Liver (tissue), 10 donors: ENCODE data around the gene PTPRN. TPM values are rescaled to one million over a fixed set of nuclear protein-coding genes. Genes with fewer than 3 reads are reported as not detected.

Experiments
- DNase-seq: peaks from one replicate; pipeline ENCODE4 v3.0.0-alpha.2; 2017; ENCODE audit warnings: low spot score
- H3K27ac ChIP-seq, 2 donors: one replicate each; pipeline ENCODE4 v1.7.0; 2013; ENCODE audit warnings: inconsistent platforms in 2 of 2, low read length in 2 of 2, control low read depth in 1 of 2, low read depth in 1 of 2, mild to moderate bottlenecking in 1 of 2
- H3K27me3 ChIP-seq, 4 donors: one replicate each; pipeline versions ENCODE4 v1.6.1 to v1.7.0; 2013; ENCODE audit warnings: low read length in 3 of 4, inconsistent platforms in 1 of 4, mild to moderate bottlenecking in 1 of 4, moderate library complexity in 1 of 4; ENCODE audit not compliant: control insufficient read depth in 4 of 4, insufficient read depth in 4 of 4
- H3K36me3 ChIP-seq, 4 donors: one replicate each; pipeline versions ENCODE4 v1.6.1 to v1.7.0; 2013; ENCODE audit warnings: low read length in 3 of 4, mild to moderate bottlenecking in 3 of 4, low read depth in 1 of 4, moderate library complexity in 1 of 4; ENCODE audit not compliant: control insufficient read depth in 4 of 4, insufficient read depth in 3 of 4
- H3K4me1 ChIP-seq, 4 donors: one replicate each; pipeline versions ENCODE4 v1.6.1 to v1.7.0; 2013; ENCODE audit warnings: low read length in 3 of 4, mild to moderate bottlenecking in 3 of 4, moderate library complexity in 1 of 4; ENCODE audit not compliant: control insufficient read depth in 4 of 4, insufficient read depth in 4 of 4
- H3K4me3 ChIP-seq, 3 donors: one replicate each; pipeline versions ENCODE4 v1.6.1 to v1.7.0; 2013; ENCODE audit warnings: low read length in 3 of 3, control low read depth in 1 of 3, low read depth in 1 of 3, mild to moderate bottlenecking in 1 of 3
- H3K9ac ChIP-seq, 2 donors: one replicate each; pipeline ENCODE4 v1.7.0; 2013; ENCODE audit warnings: low read length in 2 of 2, mild to moderate bottlenecking in 2 of 2, moderate library complexity in 2 of 2, control low read depth in 1 of 2, low read depth in 1 of 2
- H3K9me3 ChIP-seq, 4 donors: one replicate each; pipeline versions ENCODE4 v1.6.1 to v1.7.0; 2013; ENCODE audit warnings: low read length in 3 of 4; ENCODE audit not compliant: control insufficient read depth in 4 of 4
- FOXA1 ChIP-seq: IDR thresholded peaks from 2 replicates; pipeline ENCODE4 v1.6.1; 2016; ENCODE audit warnings: antibody characterized with exemption
- GABPA ChIP-seq, 2 donors: IDR thresholded peaks in 1 of 2; conservative IDR thresholded peaks in 1 of 2; 2 replicates each; pipeline ENCODE4 v1.6.1; 2016; ENCODE audit warnings: antibody characterized with exemption in 2 of 2, mild to moderate bottlenecking in 1 of 2, moderate library complexity in 1 of 2
- HNF4A ChIP-seq, 2 donors: conservative IDR thresholded peaks; 2 replicates each; pipeline ENCODE4 v1.6.1; 2016; ENCODE audit warnings: antibody characterized with exemption in 2 of 2, mild to moderate bottlenecking in 2 of 2
- HNF4G ChIP-seq: IDR thresholded peaks from 2 replicates; pipeline ENCODE4 v1.6.1; 2016; ENCODE audit warnings: antibody characterized with exemption
- JUND ChIP-seq, 2 donors: IDR thresholded peaks; 2 replicates each; pipeline ENCODE4 v1.6.1; 2016; ENCODE audit warnings: antibody characterized with exemption in 2 of 2
- NR2F2 ChIP-seq: IDR thresholded peaks from 2 replicates; pipeline ENCODE4 v1.6.1; 2016; ENCODE audit warnings: antibody characterized with exemption
- RAD21 ChIP-seq, 2 donors: IDR thresholded peaks; 2 replicates each; pipeline ENCODE4 v1.6.1; 2016; ENCODE audit warnings: antibody characterized with exemption in 2 of 2, mild to moderate bottlenecking in 2 of 2
- RXRA ChIP-seq, 2 donors: IDR thresholded peaks; 2 replicates each; pipeline ENCODE4 v1.6.1; 2017 to 2018; ENCODE audit warnings: antibody characterized with exemption in 2 of 2, mild to moderate bottlenecking in 1 of 2
- SP1 ChIP-seq: IDR thresholded peaks from 2 replicates; pipeline ENCODE4 v1.6.1; 2018; ENCODE audit warnings: antibody characterized with exemption, mild to moderate bottlenecking
- YY1 ChIP-seq: IDR thresholded peaks from 2 replicates; pipeline ENCODE4 v1.6.1; 2016; ENCODE audit warnings: antibody characterized with exemption, mild to moderate bottlenecking
- WGBS: extraction: QIAGEN DNeasy Blood & Tissue Kit; methylation state at CpG from one replicate; pipeline ENCODE4 v1.1.7; 2013; 5-methylcytosine and 5-hydroxymethylcytosine counted together
- polyA plus RNA-seq, 2 donors: library from polyadenylated mRNA; stranded (reverse) in 1 of 2; unstranded in 1 of 2; fragments of 200-250 nt in 1 of 2; fragments of >200 nt in 1 of 2; fragmentation: Nextera tagmentation in 1 of 2; extraction: Ambion mirVana in 1 of 2; gene quantifications; one replicate each; pipeline versions ENCODE4 v1.2.1 to v1.2.3, GENCODE V29; 2013 to 2015
- small RNA-seq: library from RNA; depleted of rRNA; stranded (forward); fragments of <200 nt; gene quantifications from one replicate; pipeline ENCODE3, GENCODE V24; 2014
- total RNA-seq, 2 donors: library from RNA; depleted of rRNA; stranded (reverse); fragments of >200 nt; gene quantifications; one replicate each; pipeline ENCODE4 v1.2.3, GENCODE V29; 2014
- TF ChIP-seq, protein P1 (sequence below): IDR thresholded peaks from 2 replicates; pipeline ENCODE4 v1.6.1; 2016; ENCODE audit warnings: antibody characterized with exemption
- TF ChIP-seq, protein P2 (sequence below): fragments of 150-350 bp; IDR thresholded peaks from 2 replicates; pipeline ENCODE4 v1.5.1; 2017; ENCODE audit warnings: improper control_type of control experiment, low read depth, low read length; ENCODE audit not compliant: missing input control
- TF ChIP-seq, protein P3 (sequence below): IDR thresholded peaks from 2 replicates; pipeline ENCODE4 v1.6.1; 2016; ENCODE audit warnings: antibody characterized with exemption
- TF ChIP-seq, protein P4 (sequence below): IDR thresholded peaks from 2 replicates; pipeline ENCODE4 v1.6.1; 2016; ENCODE audit warnings: antibody characterized with exemption
- donor health status: healthy.
- donor health status: healthy.
- donor health status: healthy.
- donor health status: healthy.
- donor health status: healthy.

PTPRN gene
- total and polyA plus RNA-seq, 4 donors, result 2.2 TPM; not detected in 3

DNA sequence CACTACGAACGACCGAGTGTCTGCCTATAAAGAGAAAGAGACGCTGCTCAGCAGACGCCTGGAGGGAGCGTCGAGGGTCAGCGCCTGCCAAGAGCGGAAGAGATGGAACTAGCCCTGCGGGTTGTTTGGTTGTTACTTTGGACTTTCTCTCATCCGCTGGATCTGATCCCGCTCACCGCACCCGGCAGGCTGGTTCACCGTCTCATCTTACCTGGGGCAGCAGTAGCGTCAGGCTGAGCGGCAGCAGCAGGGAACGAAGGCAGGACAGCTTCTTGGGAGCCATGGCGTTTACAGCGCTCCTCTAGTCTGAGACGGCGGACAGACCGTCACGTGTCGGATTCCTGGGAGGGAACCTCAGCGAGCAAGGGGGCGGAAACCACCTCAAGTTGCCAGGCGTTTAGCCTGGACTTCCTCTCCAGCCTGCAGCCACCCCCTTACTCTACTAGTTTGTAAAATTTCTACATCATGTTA, 65.9 kb downstream of the PTPRN start:
- Histone ChIP-seq H3K4me1 (peaks cover 7 to 43% (median 34%) of the 10 kb centered on the region in 4 donors), H3K9ac (peak overlapping the region in 1 of 2 donors; percentile 68), H3K27me3 (no peaks in the 10 kb centered on the region), H3K27ac (peak overlapping the region; percentile 61 to 67), H3K9me3 (no peaks in the 10 kb centered on the region), H3K4me3 (peak overlapping the region in 2 of 3 donors; percentile 10 to 28), H3K36me3 (peaks cover 0 to 10% (median 4%) of the 10 kb centered on the region in 4 donors)
- no peak for DNase-seq
- TF ChIP-seq HNF4G (peak; percentile 20), NR2F2 (no peak), HNF4A (conservative IDR thresholded peaks at IDR 0.05) (peak; percentile 72 to 80), JUND (IDR thresholded peaks at IDR 0.05) (no peak), RAD21 (IDR thresholded peaks at IDR 0.05) (peak in 1 of 2 donors; percentile 24), GABPA (IDR thresholded peaks at IDR 0.05 in 1 of 2, conservative IDR thresholded peaks at IDR 0.05 in 1 of 2) (peak in 1 of 2 donors; percentile 14), YY1 (peak; percentile 39), SP1 (peak; percentile 71), FOXA1 (no peak), RXRA (IDR thresholded peaks at IDR 0.05) (peak in 1 of 2 donors; percentile 15)
- TF ChIP-seq, protein P1, sequence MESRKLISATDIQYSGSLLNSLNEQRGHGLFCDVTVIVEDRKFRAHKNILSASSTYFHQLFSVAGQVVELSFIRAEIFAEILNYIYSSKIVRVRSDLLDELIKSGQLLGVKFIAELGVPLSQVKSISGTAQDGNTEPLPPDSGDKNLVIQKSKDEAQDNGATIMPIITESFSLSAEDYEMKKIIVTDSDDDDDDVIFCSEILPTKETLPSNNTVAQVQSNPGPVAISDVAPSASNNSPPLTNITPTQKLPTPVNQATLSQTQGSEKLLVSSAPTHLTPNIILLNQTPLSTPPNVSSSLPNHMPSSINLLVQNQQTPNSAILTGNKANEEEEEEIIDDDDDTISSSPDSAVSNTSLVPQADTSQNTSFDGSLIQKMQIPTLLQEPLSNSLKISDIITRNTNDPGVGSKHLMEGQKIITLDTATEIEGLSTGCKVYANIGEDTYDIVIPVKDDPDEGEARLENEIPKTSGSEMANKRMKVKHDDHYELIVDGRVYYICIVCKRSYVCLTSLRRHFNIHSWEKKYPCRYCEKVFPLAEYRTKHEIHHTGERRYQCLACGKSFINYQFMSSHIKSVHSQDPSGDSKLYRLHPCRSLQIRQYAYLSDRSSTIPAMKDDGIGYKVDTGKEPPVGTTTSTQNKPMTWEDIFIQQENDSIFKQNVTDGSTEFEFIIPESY, result no peak
- TF ChIP-seq, protein P2, sequence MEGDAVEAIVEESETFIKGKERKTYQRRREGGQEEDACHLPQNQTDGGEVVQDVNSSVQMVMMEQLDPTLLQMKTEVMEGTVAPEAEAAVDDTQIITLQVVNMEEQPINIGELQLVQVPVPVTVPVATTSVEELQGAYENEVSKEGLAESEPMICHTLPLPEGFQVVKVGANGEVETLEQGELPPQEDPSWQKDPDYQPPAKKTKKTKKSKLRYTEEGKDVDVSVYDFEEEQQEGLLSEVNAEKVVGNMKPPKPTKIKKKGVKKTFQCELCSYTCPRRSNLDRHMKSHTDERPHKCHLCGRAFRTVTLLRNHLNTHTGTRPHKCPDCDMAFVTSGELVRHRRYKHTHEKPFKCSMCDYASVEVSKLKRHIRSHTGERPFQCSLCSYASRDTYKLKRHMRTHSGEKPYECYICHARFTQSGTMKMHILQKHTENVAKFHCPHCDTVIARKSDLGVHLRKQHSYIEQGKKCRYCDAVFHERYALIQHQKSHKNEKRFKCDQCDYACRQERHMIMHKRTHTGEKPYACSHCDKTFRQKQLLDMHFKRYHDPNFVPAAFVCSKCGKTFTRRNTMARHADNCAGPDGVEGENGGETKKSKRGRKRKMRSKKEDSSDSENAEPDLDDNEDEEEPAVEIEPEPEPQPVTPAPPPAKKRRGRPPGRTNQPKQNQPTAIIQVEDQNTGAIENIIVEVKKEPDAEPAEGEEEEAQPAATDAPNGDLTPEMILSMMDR, result no peak
- TF ChIP-seq, protein P3, sequence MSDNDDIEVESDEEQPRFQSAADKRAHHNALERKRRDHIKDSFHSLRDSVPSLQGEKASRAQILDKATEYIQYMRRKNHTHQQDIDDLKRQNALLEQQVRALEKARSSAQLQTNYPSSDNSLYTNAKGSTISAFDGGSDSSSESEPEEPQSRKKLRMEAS, result no peak
- TF ChIP-seq, protein P4, sequence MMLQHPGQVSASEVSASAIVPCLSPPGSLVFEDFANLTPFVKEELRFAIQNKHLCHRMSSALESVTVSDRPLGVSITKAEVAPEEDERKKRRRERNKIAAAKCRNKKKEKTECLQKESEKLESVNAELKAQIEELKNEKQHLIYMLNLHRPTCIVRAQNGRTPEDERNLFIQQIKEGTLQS, result no peak
- WGBS, result 20% methylated on average over 28 of the region's 28 CpGs

Small RNA genes lying within 50 kb of the gene (small RNA-seq; reads per million reads assigned to genes)
- gene AC053503.3 (not detected), gene MIR153-1 (0.15 reads per million)

Other genes starting within 250 kb of the PTPRN start
- gene IHH, start 248.5 kb downstream of the PTPRN start, total RNA-seq, result 1 to 10 TPM in 1 of 2 donors, under 1 TPM in 1; 0.75 to 2.4 TPM
- under 1 TPM; 0.51 to 0.82 TPM for gene IHH, start 248.5 kb downstream of the PTPRN start, polyA plus RNA-seq
- 10 to 100 TPM; 11.8 to 13.5 TPM for gene NHEJ1, start 148.6 kb downstream of the PTPRN start, total RNA-seq
- 1 to 10 TPM; 6.1 to 8.0 TPM for gene NHEJ1, start 148.6 kb downstream of the PTPRN start, polyA plus RNA-seq
- 1 to 10 TPM in 1 of 2 donors, under 1 TPM in 1; 0.23 to 2.4 TPM for gene SLC23A3, start 139.4 kb downstream of the PTPRN start, total RNA-seq
- under 1 TPM; 0.38 to 0.94 TPM for gene SLC23A3, start 139.4 kb downstream of the PTPRN start, polyA plus RNA-seq
- 10 to 100 TPM; 16.5 to 39.8 TPM for gene CNPPD1, start 132.5 kb downstream of the PTPRN start, total RNA-seq
- 10 to 100 TPM; 16.7 to 26.5 TPM for gene CNPPD1, start 132.5 kb downstream of the PTPRN start, polyA plus RNA-seq
- 10 to 100 TPM; 34.1 to 41.2 TPM for gene RETREG2, start 131.1 kb downstream of the PTPRN start, total RNA-seq
- 10 to 100 TPM; 21.7 to 42.8 TPM for gene RETREG2, start 131.1 kb downstream of the PTPRN start, polyA plus RNA-seq
- gene ZFAND2B, start 102.6 kb downstream of the PTPRN start, total RNA-seq, result 10 to 100 TPM; 19.6 to 29.8 TPM
- gene ZFAND2B, start 102.6 kb downstream of the PTPRN start, polyA plus RNA-seq, result 10 to 100 TPM; 21.9 to 53.8 TPM
- 10 to 100 TPM; 27.5 to 96.1 TPM for gene ABCB6, start 90.4 kb downstream of the PTPRN start, total RNA-seq
- 10 to 100 TPM; 19.0 to 68.1 TPM for gene ABCB6, start 90.4 kb downstream of the PTPRN start, polyA plus RNA-seq
- 10 to 100 TPM; 44.7 to 68.1 TPM for gene ATG9A, start 79.8 kb downstream of the PTPRN start, total RNA-seq
- 10 to 100 TPM; 24.3 to 31.1 TPM for gene ATG9A, start 79.8 kb downstream of the PTPRN start, polyA plus RNA-seq
- gene ANKZF1, start 79.6 kb downstream of the PTPRN start, total RNA-seq, result 10 to 100 TPM; 15.5 to 30.6 TPM
- gene ANKZF1, start 79.6 kb downstream of the PTPRN start, polyA plus RNA-seq, result 10 to 100 TPM in 1 of 2 donors, 1 to 10 TPM in 1; 9.0 to 25.5 TPM
- gene GLB1L, start 64.0 kb downstream of the PTPRN start, total RNA-seq, result 1 to 10 TPM; 2.8 to 5.2 TPM
- gene GLB1L, start 64.0 kb downstream of the PTPRN start, polyA plus RNA-seq, result 1 to 10 TPM; 2.3 TPM
- 10 to 100 TPM; 14.8 to 44.3 TPM for gene STK16, start 63.9 kb downstream of the PTPRN start, total RNA-seq
- 10 to 100 TPM in 1 of 2 donors, 1 to 10 TPM in 1; 5.8 to 32.5 TPM for gene STK16, start 63.9 kb downstream of the PTPRN start, polyA plus RNA-seq
- under 1 TPM in 1 of 2 donors, not detected in 1; 0.08 TPM for gene TUBA4B, start 56.2 kb downstream of the PTPRN start, total RNA-seq
- gene TUBA4B, start 56.2 kb downstream of the PTPRN start, polyA plus RNA-seq, result under 1 TPM; 0.19 to 0.20 TPM
- gene TUBA4A, start 55.5 kb downstream of the PTPRN start, total RNA-seq, result 10 to 100 TPM; 16.2 to 25.5 TPM
- 10 to 100 TPM; 37.6 to 63.1 TPM for gene TUBA4A, start 55.5 kb downstream of the PTPRN start, polyA plus RNA-seq
- gene DNAJB2, start 30.0 kb downstream of the PTPRN start, total RNA-seq, result 10 to 100 TPM; 22.0 to 71.8 TPM
- 10 to 100 TPM in 1 of 2 donors, 1 to 10 TPM in 1; 7.4 to 32.0 TPM for gene DNAJB2, start 30.0 kb downstream of the PTPRN start, polyA plus RNA-seq
- not detected for gene RESP18, start 23.3 kb upstream of the PTPRN start, total RNA-seq
- gene RESP18, start 23.3 kb upstream of the PTPRN start, polyA plus RNA-seq, result not detected
- gene DNPEP, start 78.5 kb upstream of the PTPRN start, total RNA-seq, result 10 to 100 TPM; 25.8 to 58.4 TPM
- 10 to 100 TPM; 41.0 to 50.5 TPM for gene DNPEP, start 78.5 kb upstream of the PTPRN start, polyA plus RNA-seq
- gene DES, start 109.0 kb upstream of the PTPRN start, total RNA-seq, result 10 to 100 TPM in 1 of 2 donors, under 1 TPM in 1; 0.23 to 50.0 TPM
- gene DES, start 109.0 kb upstream of the PTPRN start, polyA plus RNA-seq, result 1 to 10 TPM in 1 of 2 donors, under 1 TPM in 1; 0.15 to 6.2 TPM
- gene SPEG, start 125.4 kb upstream of the PTPRN start, total RNA-seq, result under 1 TPM; 0.51 to 0.75 TPM
- under 1 TPM; 0.57 to 0.96 TPM for gene SPEG, start 125.4 kb upstream of the PTPRN start, polyA plus RNA-seq
- gene GMPPA, start 189.5 kb upstream of the PTPRN start, total RNA-seq, result 10 to 100 TPM; 20.2 to 59.4 TPM
- gene GMPPA, start 189.5 kb upstream of the PTPRN start, polyA plus RNA-seq, result 10 to 100 TPM; 32.6 to 54.3 TPM
- gene ASIC4, start 205.1 kb upstream of the PTPRN start, total RNA-seq, result 1 to 10 TPM in 1 of 2 donors, under 1 TPM in 1; 0.08 to 1.5 TPM
- gene ASIC4, start 205.1 kb upstream of the PTPRN start, polyA plus RNA-seq, result not detected
- gene CHPF, start 234.4 kb upstream of the PTPRN start, total RNA-seq, result 10 to 100 TPM; 26.5 to 85.2 TPM
- 100 to 1,000 TPM in 1 of 2 donors, 10 to 100 TPM in 1; 31.1 to 135 TPM for gene CHPF, start 234.4 kb upstream of the PTPRN start, polyA plus RNA-seq
- 1 to 10 TPM; 1.1 to 1.8 TPM for gene TMEM198, start 234.6 kb upstream of the PTPRN start, total RNA-seq
- gene TMEM198, start 234.6 kb upstream of the PTPRN start, polyA plus RNA-seq, result 1 to 10 TPM in 1 of 2 donors, under 1 TPM in 1; 0.74 to 1.9 TPM